Measurements from ENCODE around the gene TMEM130.
A peak's percentile ranks its signal among the peaks of the same experiment; 100 is the strongest.
"Not testable (repeated sequence)": the region's sequence is repeated elsewhere in the genome, so short reads cannot be mapped to it uniquely, and the experiment has no call there.

TMEM130 gene

DNA sequence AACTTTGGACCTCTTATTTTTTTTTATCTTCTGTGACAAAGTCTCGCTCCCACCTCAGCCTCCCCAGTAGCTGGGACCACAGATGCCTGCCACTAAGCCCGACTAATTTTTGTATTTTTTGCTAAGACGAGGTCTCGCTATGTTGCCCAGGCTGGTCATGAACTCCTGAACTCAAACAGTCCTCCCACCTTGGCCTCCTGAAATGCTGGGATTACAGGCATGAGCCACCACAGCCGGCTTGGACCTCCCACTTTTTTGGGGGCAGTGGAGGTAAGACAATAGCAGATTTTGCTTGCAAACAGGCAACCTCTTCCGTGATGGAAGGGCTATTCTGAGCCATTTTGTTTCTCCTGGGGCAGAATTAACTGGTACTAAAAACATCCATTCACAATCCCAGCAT, 7.3 kb upstream of the TMEM130 start:
- DNase-seq, result no peak

- DNase-seq, result no peak
Measured at GRCh38 chr7:98875501-98875900, 5.7 kb upstream of the TMEM130 start.

DNA sequence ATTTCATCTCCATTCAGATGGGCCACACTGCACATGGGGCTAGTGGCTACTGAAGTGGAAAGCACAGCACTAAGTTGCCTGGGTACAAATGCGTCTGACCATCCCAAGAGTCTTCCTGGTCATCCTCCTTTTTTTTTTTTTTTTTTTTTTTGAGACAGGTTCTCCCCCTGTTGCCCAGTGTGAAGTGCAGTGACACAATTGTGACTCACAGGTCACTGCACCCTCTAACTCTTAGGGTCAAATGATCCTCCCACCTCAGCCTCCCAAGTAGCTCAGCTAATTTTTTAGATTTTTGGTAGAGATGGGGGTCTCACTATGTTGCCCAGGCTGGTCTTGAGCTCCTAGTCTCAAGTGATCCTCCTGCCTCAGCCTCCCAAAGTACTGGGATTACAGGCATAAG, 5.1 kb upstream of the TMEM130 start:
- no peak for DNase-seq

GRCh38 chr7:98873610-98874009, 3.8 kb upstream of the TMEM130 start:
- DNase-seq, result not testable (repeated sequence)

- peak in 1 of 2 donors; percentile 32 for DNase-seq
Measured at GRCh38 chr7:98872328-98872924, 2.6 kb upstream of the TMEM130 start.

DNA sequence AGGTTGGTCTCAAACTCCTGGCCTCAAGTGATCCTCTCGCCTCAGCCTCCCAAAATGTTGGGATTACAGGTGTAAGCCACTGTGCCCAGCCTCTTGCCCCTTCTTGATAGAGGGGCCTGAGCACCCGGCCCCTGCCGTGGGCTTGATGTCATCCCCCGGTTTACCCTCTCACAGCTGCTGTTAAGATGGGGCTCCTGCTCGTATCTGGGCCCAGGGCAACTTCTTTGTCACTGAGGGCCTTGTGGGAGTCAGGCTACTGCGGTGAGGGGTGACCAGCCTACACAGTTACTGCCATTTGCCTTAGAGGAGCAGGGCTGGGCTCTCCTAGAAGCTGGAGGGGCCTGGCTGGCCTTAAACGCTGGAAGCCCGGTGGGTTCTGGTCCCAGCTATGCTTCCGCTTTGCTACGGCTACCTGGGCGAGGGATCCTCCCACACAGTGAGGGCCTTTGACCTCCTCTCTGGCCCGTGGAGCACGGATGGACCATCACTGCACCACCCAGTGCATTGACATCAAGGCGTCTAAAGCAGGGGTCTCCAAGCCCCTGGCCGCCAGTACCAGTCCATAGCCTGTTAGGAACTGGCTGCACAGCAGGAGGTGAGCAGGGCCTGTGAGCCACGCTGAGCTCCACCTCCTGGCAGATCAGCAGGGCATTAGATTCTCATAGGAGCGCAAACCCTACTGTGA, 1.1 kb upstream of the TMEM130 start:
- DNase-seq, result no peak

- peak; percentile 43 to 66 for DNase-seq
Measured at GRCh38 chr7:98870121-98870651, 372 bp upstream of the TMEM130 start.

DNA sequence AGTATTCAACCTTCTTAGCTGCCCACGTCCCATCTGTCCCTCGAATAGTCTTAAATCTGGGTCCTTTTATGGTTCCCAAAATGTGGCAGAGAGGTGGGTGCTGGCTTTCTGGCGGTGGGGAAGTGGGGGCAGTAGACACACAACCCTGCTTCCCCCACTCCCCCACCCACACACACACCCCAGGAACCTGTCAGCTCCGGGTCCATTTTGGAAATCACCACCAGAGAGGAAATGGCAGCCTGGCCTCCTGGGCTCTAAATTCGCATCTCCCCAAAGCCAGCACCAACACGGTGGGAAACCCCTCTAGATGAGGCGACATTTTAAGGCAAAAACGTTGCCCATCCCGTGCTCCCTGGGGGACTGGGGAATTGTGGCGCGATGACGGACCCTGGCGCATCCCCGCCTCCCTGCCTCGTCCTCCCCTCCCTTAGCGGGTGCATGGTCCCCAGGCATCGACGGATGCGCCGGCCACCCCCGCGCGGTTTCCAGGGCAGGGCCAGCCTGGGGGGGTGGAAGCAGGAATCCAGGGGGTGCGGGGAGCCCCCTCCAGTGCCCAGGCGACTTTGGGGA, 702 bp downstream of the TMEM130 start:
- DNase-seq, result no peak

- no peak for DNase-seq
Measured at GRCh38 chr7:98868450-98868849, 1.4 kb downstream of the TMEM130 start.

GRCh38 chr7:98866765-98867164, 3.0 kb downstream of the TMEM130 start:
- DNase-seq, result no peak

DNA sequence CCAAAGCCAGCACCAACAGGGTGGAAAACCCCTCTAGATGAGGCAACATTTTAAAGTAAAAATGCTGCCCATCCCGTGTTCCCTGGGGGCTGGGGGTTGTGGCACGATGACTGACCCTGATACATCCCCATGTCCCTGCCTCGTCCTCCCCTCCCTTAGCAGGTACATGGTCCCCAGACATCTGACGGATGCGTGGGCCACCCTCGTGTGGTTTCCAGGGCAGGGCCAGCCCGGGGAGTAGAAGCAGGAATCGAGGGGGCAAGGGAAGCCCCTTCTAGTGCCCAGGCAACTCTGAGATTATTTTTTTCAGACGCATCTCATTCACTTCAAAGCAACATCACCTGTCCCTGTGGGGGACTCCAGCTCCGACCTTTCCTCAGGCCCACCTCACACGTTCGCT, 3.5 kb downstream of the TMEM130 start:
- DNase-seq, result no peak

DNA sequence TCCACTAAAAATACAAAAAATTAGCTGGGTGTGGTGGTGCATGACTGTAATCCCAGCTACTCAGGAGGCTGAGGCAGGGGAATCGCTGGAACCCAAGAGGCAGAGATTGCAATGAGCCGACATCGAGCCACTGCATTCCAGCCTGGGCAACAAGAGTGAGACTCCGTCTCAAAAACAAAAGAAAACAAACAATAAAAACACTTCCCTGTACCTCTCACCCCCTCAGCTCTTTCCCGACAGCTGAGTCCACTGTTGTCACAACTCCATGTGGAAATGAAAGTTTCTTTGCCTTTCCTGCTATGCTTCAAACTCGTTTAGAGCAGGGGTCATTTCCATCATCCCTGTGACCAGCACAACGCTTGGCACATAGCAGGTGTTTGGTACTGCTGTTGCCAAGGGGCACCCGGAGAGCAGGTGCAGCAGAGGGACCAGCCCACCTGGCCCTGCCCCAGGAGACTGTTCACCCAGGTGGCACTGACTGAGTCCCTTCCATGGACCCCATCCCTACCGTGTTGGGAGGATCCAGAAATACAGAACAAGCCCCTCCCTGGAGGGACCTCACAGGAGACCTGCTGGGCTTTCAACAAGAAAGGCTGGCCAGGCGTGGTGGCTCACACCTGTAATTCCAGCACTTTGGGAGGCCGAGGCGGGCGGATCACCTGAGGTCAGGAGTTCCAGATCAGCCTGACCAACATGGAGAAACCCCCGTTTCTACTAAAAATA, 4.9 kb downstream of the TMEM130 start:
- no peak for DNase-seq

DNA sequence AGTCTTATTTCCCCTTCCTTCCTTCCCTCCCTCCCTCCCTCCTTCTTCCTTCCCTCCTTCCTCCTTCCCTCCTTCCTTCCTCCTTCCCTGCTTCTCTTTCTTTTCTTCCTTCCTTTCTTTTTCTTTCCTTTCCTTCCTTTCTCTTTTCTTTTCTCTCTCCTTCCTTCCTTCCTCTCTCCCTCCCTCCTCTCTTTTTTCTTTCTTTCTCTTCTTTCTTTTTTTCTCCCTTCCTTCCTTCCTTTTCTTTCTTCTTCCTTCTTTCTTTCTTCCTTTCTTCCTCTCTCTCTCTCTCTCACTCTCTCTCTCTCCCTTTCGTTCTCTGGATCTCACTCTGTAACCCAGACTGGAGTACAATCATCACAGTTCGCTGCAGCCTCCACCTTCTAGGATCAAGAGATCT, 6.2 kb downstream of the TMEM130 start:
- DNase-seq, result no peak

DNA sequence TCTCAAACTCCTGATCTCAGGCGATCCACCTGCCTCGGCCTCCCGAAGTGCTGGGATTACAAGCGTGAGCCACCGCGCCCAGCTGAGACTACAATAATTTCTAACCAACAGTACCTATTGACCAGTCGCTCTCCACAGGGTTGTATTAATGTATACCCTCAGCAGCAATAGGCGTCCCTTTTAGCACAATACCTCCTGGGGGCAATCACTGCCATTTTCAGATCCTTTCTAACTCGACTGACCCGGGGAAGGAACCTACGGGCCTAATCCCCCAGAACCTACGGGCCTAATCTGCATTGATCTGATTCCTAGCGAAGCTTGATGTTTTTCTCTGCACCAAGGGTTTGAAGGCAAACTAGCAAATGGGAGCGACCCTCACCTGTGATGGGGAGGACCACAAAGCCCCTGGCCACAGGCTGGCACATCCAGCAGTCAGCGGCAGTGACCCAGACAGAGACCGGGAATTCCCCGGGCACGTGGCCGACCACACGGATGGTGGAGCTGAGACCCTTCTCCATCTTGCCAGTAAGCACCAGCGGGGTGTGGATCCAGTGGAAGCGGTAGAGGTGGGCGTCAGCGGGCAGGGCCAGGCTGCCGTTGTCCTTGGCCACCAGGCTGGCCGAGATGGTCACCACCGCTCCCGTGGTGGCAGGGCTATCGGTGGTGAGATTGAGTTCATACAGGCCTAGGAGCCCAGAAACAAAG, 6.9 kb downstream of the TMEM130 start:
- no peak for DNase-seq

DNA sequence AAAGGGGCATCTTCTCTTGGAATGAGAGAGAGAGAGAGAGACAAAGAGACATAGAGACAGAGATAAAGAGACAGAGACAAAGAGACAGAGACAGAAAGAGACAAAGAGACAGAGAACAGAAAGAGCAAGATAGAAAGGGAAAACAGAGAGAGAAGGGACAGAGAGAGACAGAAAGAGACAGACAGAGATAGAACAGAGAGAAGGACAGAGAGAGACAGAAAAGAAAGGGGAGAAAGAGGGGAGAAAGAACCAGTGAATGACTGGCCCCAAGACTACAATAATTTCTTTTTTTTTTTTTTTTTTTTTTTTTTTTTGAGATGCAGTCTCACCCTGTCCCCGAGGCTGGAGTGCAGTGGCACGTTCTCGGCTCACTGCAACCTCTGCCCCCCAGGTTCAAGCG, 7.6 kb downstream of the TMEM130 start:
- no peak for DNase-seq

DNA sequence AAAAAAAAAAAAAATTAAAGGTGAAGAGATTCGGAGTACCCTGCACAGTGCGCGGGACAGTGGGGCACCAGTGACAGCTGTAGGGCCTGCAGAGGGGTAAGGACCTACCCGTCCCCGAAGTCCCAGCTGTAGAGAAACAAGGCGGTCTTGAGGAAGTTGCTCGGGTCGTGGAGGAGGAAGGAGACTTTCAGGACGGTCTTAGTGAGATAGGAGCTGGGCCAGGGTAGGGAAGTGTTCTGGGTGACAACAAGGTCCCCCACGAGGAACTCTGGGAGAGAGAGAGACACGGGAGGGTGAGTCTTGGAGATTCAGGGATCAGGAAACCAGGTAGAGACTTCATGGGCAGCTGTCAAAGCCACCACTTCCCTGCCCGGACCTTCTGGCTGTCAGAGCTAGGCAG, 9.7 kb downstream of the TMEM130 start:
- DNase-seq, result no peak

DNA sequence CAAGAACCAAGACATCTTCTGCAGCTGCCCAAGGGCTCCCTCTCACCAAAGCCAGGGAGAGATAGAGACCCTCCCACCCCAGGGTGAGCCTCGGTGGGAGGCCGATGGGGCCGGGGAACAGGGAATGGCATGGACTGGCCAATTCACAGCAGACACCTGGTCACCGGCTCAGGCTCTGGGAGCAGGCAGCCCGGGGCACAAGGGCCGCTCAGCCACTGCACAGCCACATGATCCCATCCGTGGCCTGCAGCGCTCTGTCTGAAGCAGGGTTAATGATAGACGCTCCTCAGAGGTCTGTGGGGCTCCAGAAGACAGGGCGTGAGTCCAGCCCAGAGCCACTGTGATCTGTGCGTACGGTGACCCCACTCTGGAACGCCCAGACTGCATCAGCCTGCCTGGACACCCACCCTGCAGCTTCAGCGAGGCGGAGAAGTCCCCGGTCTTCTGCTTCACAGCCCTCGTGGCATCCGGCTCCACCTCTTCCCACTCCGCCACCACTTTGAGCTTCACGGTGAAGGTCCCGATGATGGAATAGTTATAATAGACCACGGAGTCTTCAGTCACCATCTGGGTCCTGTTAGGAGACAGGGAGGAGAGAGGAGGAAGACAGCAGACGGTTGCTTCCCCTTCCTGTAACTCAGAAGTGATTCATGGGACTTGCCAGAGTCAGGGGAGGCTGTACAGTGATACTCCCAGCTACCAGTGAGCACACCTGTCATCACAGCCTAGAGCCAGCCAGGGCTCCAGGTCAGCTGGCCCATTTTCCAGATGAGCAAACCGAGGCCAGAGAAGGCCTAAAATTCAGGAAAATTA, 14.0 kb downstream of the TMEM130 start:
- DNase-seq, result no peak

DNA sequence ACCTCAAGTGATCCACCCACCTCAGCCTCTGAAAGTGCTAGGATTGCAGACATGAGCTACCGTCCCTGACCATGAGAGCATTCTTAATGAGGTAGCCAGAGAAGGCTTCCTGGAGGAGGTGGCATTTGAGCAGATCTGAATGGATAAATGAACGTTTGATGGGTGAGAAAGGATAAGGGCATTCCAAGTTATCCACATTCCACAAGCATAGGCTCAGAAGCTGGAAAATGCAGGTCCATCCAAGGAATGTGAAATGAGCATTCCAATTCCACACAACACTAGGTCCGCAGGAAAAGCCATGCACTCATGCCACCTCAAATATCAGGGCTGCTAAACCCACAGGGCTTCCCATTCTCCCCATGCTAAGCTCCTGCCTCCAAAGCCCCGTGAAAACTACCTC, 17.0 kb downstream of the TMEM130 start:
- DNase-seq, result no peak

DNA sequence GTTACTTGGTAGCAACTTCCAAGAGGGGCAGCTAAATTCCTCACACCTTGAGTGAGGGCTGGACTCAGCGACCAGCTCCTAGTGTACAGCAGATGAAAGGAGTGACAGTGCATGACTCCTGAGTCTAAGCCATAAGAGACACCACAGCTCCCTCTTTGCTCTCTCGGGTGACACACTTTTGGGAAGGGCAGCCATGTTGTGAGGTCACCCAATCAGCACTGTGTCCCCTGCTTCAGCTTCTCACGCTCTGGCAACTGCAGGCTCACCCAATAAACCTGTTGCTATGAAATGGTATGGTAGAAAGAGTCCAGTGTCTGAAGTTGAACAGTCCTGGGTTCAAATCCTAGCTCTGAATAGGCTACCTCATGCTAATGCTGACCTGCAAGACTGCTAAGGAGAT, 20.9 kb downstream of the TMEM130 start:
- DNase-seq, result no peak

DNA sequence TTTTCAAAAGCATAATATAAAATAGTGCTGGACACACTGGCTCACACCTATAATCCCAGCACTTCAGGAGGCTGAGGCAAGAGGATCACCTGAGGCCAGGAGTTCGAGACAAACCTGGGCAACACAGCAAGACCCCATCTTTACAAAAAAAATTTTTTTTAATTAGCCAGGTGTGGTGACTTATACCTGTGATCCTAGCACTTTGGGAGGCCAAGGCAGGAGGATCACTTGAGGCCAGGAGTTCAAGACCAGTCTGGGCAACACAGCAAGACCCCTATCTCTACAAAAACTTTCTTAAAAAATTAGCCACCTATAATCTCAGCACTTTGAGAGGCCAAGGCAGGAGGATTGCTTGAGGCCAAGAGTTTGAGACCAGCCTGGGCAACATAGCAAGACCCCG, 27.3 kb downstream of the TMEM130 start:
- not testable (repeated sequence) for DNase-seq

DNA sequence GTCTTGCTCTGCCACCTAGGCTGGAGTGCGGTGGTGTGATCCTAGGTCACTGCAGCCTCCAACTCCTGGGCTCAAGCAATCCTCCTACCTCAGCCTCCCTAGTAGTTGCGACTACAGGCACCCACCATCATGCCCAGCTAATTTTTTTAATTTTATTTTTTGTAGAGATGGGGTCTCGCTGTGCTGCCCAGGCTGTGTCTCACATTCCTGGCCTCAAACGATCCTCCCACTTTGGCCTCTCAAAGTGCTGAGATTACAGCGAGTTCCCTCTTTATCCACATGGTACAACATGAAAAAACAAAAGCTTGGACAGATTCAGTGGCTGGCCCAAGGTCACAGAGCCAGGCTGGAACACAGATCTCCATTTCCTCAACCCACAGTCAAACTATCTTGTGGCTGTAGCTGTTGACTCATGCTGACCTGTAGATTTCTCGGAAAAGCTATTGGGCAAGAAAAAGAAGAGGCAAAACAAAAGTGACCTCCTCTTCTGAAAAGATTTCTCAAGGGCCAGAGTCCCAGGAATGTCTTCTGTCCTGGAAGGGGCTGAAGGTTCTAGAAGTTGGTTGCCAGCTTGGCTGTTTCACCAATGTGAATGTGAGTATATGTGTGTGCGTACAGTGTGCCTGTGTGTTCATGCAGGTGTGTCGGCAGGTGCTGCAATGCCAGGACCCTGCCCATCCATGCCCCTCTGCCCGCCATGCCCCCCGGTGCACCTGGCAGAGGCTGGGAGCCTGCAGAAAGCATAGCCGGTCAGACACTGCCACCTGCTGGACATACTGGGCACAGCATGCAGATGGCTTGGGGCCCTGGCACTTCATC, 28.4 kb downstream of the TMEM130 start:
- DNase-seq, result peak; percentile 56 to 59
